Measurements from ENCODE around the gene BIRC6.

GRCh38 chr2:32330136-32330535, 26.7 kb upstream of the BIRC6 start:
- TF ChIP-seq CTCF (conservative IDR thresholded peaks at IDR 0.05; ENCODE audit: low read length) (no peak), EZH2phosphoT487 (IDR thresholded peaks at IDR 0.05; ENCODE audit: borderline replicate concordance, low read depth, low read length) (no peak)
